B cell (primary cell): ENCODE data around the gene RHOG. TPM values are rescaled to one million over a fixed set of nuclear protein-coding genes. Genes with fewer than 3 reads are reported as not detected.
A peak's percentile ranks its signal among the peaks of the same experiment; 100 is the strongest.

Source experiments
- ATAC-seq: fragments of 200-7000 bp; cut with Tn5 transposase; one replicate; pipeline ENCODE4 v1.10.0; 2021; ENCODE audit warnings: low read depth, mild to moderate bottlenecking, moderate number of reproducible peaks, moderate library complexity
- CTCF ChIA-PET: fragments of 350-600 bp; sonication (Branson Sonifier 250); formaldehyde crosslinking; loops from one replicate; lab custom pipeline; 2021; ENCODE audit warnings: antibody characterized with exemption, inconsistent platforms; lab: Charles Lee
- POLR2A ChIA-PET: fragments of 350-600 bp; sonication (Branson Sonifier 250); formaldehyde crosslinking; loops from one replicate; lab custom pipeline; 2021; ENCODE audit warnings: antibody characterized with exemption; lab: Charles Lee
- DNase-seq: peaks from one replicate; pipeline ENCODE4 v3.0.0; 2013
- H2AFZ ChIP-seq: 2 replicates; pipeline ENCODE4 v1.6.1; 2012; ENCODE audit warnings: mild to moderate bottlenecking, low read depth, low read length; ENCODE audit not compliant: insufficient read depth, poor library complexity, severe bottlenecking
- H3K27ac ChIP-seq, 2 donors: 1 replicate in 1 of 2; 2 replicates in 1 of 2; pipeline ENCODE4 v1.5.1; 2012 to 2013; ENCODE audit warnings: low read length in 2 of 2, mild to moderate bottlenecking in 2 of 2, moderate library complexity in 1 of 2
- H3K27me3 ChIP-seq, 4 experiments: fragments of 200-600 bp in 1 of 4; sonication (generic) in 1 of 4; replicated peaks in 1 of 4; 1 replicate in 2 of 4; 2 replicates in 2 of 4; pipeline versions ENCODE4 v1.6.1 to v1.7.0; 2013 to 2016; ENCODE audit warnings: low read length in 3 of 4, mild to moderate bottlenecking in 2 of 4, mixed read lengths in 1 of 4, moderate library complexity in 1 of 4; ENCODE audit not compliant: insufficient read depth in 4 of 4, control insufficient read depth in 3 of 4; ENCODE audit errors: control extremely low read depth in 1 of 4
- H3K36me3 ChIP-seq, 2 experiments: replicated peaks in 1 of 2; 1 replicate in 1 of 2; 2 replicates in 1 of 2; pipeline versions ENCODE4 v1.6.1 to v1.7.1; 2013; ENCODE audit warnings: low read length in 1 of 2; ENCODE audit not compliant: insufficient read depth in 2 of 2, control insufficient read depth in 1 of 2; ENCODE audit errors: control extremely low read depth in 1 of 2, extremely low read depth in 1 of 2
- H3K4me1 ChIP-seq, 2 donors: fragments of 200-600 bp in 1 of 2; sonication (generic) in 1 of 2; 1 replicate in 1 of 2; 2 replicates in 1 of 2; pipeline versions ENCODE4 v1.5.1 to v1.6.1; 2013 to 2017; ENCODE audit warnings: low read length in 2 of 2; ENCODE audit not compliant: control insufficient read depth in 2 of 2, insufficient read depth in 2 of 2
- H3K4me2 ChIP-seq: replicated peaks from 2 replicates; pipeline ENCODE3; 2012; ENCODE audit warnings: mild to moderate bottlenecking, low read depth, low read length; ENCODE audit not compliant: poor library complexity, severe bottlenecking
- H3K4me3 ChIP-seq, 5 experiments: fragments of 200-600 bp in 1 of 5; sonication (generic) in 1 of 5; 1 replicate in 3 of 5; 2 replicates in 2 of 5; pipeline versions ENCODE4 v1.5.1 to v1.7.0; 2011 to 2016; ENCODE audit warnings: low read length in 4 of 5, mild to moderate bottlenecking in 4 of 5, low read depth in 2 of 5, control low read depth in 1 of 5, moderate library complexity in 1 of 5; ENCODE audit not compliant: insufficient read depth in 1 of 5; ENCODE audit errors: control extremely low read depth in 1 of 5, extremely low read depth in 1 of 5
- H3K79me2 ChIP-seq: fragments of 200-600 bp; sonication (generic); one replicate; pipeline ENCODE4 v1.6.0; 2016; ENCODE audit warnings: low read length; ENCODE audit not compliant: control insufficient read depth, insufficient read depth
- H3K9ac ChIP-seq: fragments of 200-600 bp; sonication (generic); 2 replicates; pipeline ENCODE4 v1.6.1; 2017; ENCODE audit warnings: mild to moderate bottlenecking, low read length, moderate library complexity
- H3K9me3 ChIP-seq, 3 donors: one replicate each; pipeline versions ENCODE4 v1.6.1 to v1.7.1; 2013; ENCODE audit warnings: low read length in 2 of 3; ENCODE audit not compliant: control insufficient read depth in 2 of 3, insufficient read depth in 1 of 3; ENCODE audit errors: control extremely low read depth in 1 of 3
- H4K20me1 ChIP-seq: 2 replicates; pipeline ENCODE4 v1.6.0; 2012; ENCODE audit warnings: mild to moderate bottlenecking, low read length; ENCODE audit not compliant: insufficient read depth, control insufficient read depth, poor library complexity, severe bottlenecking
- H3K27ac Mint-ChIP-seq: one replicate; pipeline ENCODE4 v1.8.0; 2021; ENCODE audit warnings: mixed read lengths
- H3K27me3 Mint-ChIP-seq: one replicate; pipeline ENCODE4 v1.8.0; 2021; ENCODE audit warnings: mixed read lengths
- H3K4me1 Mint-ChIP-seq: one replicate; pipeline ENCODE4 v1.8.0; 2021; ENCODE audit warnings: mixed read lengths
- H3K4me3 Mint-ChIP-seq: one replicate; pipeline ENCODE4 v1.8.0; 2021; ENCODE audit warnings: mixed read lengths
- H3K9me3 Mint-ChIP-seq: one replicate; pipeline ENCODE4 v1.8.0; 2022; ENCODE audit warnings: mixed read lengths; ENCODE audit not compliant: insufficient read depth
- CTCF ChIP-seq: fragments of 200-600 bp; IDR thresholded peaks from one replicate; pipeline ENCODE4 v1.8.0; 2022; ENCODE audit warnings: antibody characterized with exemption, mild to moderate bottlenecking
- EZH2 ChIP-seq: IDR thresholded peaks from 2 replicates; pipeline ENCODE4 v1.6.1; 2012; ENCODE audit warnings: borderline replicate concordance, low read depth, mild to moderate bottlenecking, moderate library complexity, low read length; ENCODE audit not compliant: insufficient read depth, poor library complexity, severe bottlenecking
- WGBS: methylation state at CpG from one replicate; pipeline ENCODE4 v1.1.5; 2013; ENCODE audit warnings: missing lambda C conversion rate; ENCODE audit not compliant: insufficient coverage; 5-methylcytosine and 5-hydroxymethylcytosine counted together
- intact Hi-C: fragments of 100-400 bp; cut with micrococcal nuclease; formaldehyde crosslinking; loops from one replicate; pipeline ENCODE4 v1.10.0; 2022
- polyA plus RNA-seq: library from polyadenylated mRNA; depleted of rRNA; stranded (reverse); fragments of >200 nt; gene quantifications from 2 replicates; pipeline ENCODE4 v1.2.3, GENCODE V29; 2012
- total RNA-seq, 2 donors: library from RNA; stranded (reverse); fragments of 120-200 nt in 1 of 2; gene quantifications; 1 replicate in 1 of 2; 2 replicates in 1 of 2; pipeline versions ENCODE4 v1.2.3 to v1.2.4, GENCODE V29; 2013 to 2022

The RHOG gene
- total and polyA plus RNA-seq, 2 donors (not counting 1 experiment from before 2014, with no cell fraction given), result 102 to 141 TPM

DNA sequence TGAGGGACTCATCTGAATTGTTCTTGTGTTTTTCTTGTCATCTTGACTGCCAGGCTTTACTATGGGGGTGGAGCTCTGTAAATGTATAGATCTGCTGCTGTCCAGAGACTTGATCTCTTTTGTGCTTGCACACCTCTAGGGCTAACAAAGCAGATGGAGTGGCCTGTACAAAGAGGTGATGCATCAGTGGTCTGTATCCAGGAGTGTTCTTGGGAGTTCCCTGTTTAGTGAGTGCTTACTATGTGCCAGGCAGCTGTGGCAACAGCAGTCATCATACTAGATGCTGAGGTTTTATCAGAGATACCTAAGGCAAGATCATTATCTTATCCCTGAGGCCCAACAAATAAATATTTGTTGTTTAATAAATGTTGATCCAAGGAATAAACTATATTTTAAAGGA lies 48.1 kb upstream of the RHOG start:
- peak overlapping the region; percentile 39 for H3K4me2 ChIP-seq
- H3K36me3 ChIP-seq, result no peaks in the 10 kb centered on the region
- ATAC-seq (no peak), DNase-seq (no peak)
- peaks cover 96% of the 10 kb centered on the region for H3K79me2 ChIP-seq
- no peaks in the 10 kb centered on the region for H3K9me3 ChIP-seq
- no peak for TF ChIP-seq EZH2
- no peak for TF ChIP-seq CTCF
- Mint-ChIP-seq H3K4me1 (peaks cover 83% of the 10 kb centered on the region), H3K27me3 (no peaks in the 10 kb centered on the region), H3K27ac (peak overlapping the region; percentile 50), H3K9me3 (no peaks in the 10 kb centered on the region), H3K4me3 (peak overlapping the region; percentile 42)
- intact Hi-C loops, result no loop called here
- no peak overlapping the region for H2AFZ ChIP-seq
- no peak overlapping the region for H3K27ac ChIP-seq
- ChIA-PET POLR2A (interaction anchor here (1.1 to 1.6 kb wide), 2 partner anchors 15 to 35 kb away, joined by 3 read pairs; no protein-coding TSS in a partner anchor), CTCF (interaction anchor here (1.3 to 3.1 kb wide), 4 partner anchors 12 to 184 kb away, joined by 4 to 19 read pairs (median 10); partner anchors contain the start of gene STIM1)
- peaks cover 92 to 93% of the 10 kb centered on the region in 2 donors for H3K4me1 ChIP-seq
- no peak overlapping the region for H3K4me3 ChIP-seq
- peaks cover 12% of the 10 kb centered on the region for H4K20me1 ChIP-seq
- no peaks in the 10 kb centered on the region for H3K27me3 ChIP-seq
- H3K9ac ChIP-seq, result no peak overlapping the region

DNA sequence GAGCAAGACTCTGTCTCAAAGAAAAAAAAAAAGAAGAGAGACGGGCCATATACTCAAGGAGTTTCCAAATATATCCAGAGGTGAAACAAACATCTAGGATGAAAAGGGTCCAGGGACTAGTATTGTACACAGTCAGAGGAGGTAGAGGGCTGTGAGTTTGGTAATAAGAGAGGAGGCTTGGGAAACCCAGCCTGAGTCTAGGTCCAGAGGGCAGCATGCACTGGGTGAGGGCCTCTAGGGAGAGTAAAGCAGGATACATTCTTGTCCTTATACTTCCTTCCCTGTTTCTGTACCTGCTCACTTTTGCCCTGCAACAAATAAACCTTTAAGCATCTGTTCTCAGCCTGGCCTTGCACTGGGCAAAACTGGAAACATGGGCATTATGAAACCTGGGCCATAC lies 46.2 kb upstream of the RHOG start:
- no peaks in the 10 kb centered on the region for H3K27me3 ChIP-seq
- H3K9me3 Mint-ChIP-seq, result no peaks in the 10 kb centered on the region
- intact Hi-C loops, result no loop called here
- H3K9ac ChIP-seq, result no peak overlapping the region
- POLR2A ChIA-PET, result interaction anchor here (0.7 kb wide), 1 partner anchor 180 kb away, joined by 4 read pairs; no protein-coding TSS in a partner anchor
- TF ChIP-seq CTCF (no peak), EZH2 (no peak)
- peaks cover 99% of the 10 kb centered on the region for H3K79me2 ChIP-seq
- H4K20me1 ChIP-seq, result peaks cover 12% of the 10 kb centered on the region
- CTCF ChIA-PET, result interaction anchor here (0.7 to 2.2 kb wide), 3 partner anchors 19 to 34 kb away, joined by 3 to 12 read pairs (median 4); partner anchors contain the start of gene STIM1
- no peak for ATAC-seq
- WGBS, result no CpG with 5 or more reads among the region's 1 CpG
- no peaks in the 10 kb centered on the region for H3K27me3 Mint-ChIP-seq
- no peaks in the 10 kb centered on the region for H3K9me3 ChIP-seq
- no peak for DNase-seq
- H3K4me3 ChIP-seq, result no peak overlapping the region
- H3K27ac ChIP-seq, result peak overlapping the region in 1 of 2 donors; percentile 5
- H3K4me1 ChIP-seq, result peaks cover 77 to 87% of the 10 kb centered on the region in 2 donors
- no peaks in the 10 kb centered on the region for H3K36me3 ChIP-seq
- H3K4me1 Mint-ChIP-seq, result peaks cover 74% of the 10 kb centered on the region
- peak overlapping the region; percentile 45 for H3K4me2 ChIP-seq
- peak overlapping the region; percentile 46 for H3K4me3 Mint-ChIP-seq
- no peak overlapping the region for H2AFZ ChIP-seq
- H3K27ac Mint-ChIP-seq, result peak overlapping the region; percentile 52
